NB4 (cell line): ENCODE results near the gene PMF1.

ENCODE experiments used
- MYC ChIP-seq: IDR thresholded peaks from 2 replicates; pipeline ENCODE4 v1.6.1; 2011; ENCODE audit warnings: low read depth, low read length
- POLR2A ChIP-seq: IDR thresholded peaks from 2 replicates; pipeline ENCODE4 v1.6.1; 2011; ENCODE audit warnings: mild to moderate bottlenecking; ENCODE audit not compliant: insufficient read length; ENCODE audit errors: extremely low read depth
- TF ChIP-seq, protein P1 (sequence below): IDR thresholded peaks from one replicate; pipeline ENCODE4 v1.5.1; 2012; ENCODE audit warnings: low read depth, low read length
- TF ChIP-seq, protein P2 (sequence below): IDR thresholded peaks from 2 replicates; pipeline ENCODE4 v1.6.1; 2011; ENCODE audit warnings: low read depth, low read length

DNA sequence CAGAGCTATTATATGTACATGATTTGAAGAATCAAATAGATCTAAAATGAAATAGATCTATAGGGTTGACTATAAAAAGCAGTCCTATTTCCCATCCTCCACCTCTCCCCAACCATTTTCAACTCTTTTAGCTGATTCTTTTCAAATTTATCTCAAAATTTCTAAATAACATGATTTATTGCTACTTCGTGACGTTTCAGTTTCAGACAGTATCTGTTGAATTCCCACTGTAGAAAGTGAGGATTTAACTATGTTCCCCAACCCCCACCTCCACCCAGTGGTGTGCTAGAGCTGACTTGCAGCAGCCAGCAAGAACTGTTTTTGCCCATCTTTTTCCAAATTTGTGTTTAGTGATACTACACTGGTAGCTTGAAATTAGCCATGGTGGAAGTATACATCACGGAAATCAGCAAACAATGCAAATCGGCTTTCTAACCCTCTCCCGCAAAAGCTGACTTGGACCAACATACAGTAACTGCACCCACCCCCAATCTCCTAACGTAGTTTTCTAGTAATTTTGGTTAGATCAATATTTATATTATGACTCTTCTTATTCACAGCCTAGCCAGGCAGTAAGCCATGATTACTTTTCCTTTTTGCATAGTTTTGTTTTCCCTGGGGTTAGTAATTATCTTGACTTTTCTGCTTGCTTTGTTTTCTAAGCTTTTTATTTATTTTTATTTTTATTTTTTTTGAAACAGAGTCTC lies 48.5 kb upstream of the PMF1 start:
- TF ChIP-seq, protein P1, sequence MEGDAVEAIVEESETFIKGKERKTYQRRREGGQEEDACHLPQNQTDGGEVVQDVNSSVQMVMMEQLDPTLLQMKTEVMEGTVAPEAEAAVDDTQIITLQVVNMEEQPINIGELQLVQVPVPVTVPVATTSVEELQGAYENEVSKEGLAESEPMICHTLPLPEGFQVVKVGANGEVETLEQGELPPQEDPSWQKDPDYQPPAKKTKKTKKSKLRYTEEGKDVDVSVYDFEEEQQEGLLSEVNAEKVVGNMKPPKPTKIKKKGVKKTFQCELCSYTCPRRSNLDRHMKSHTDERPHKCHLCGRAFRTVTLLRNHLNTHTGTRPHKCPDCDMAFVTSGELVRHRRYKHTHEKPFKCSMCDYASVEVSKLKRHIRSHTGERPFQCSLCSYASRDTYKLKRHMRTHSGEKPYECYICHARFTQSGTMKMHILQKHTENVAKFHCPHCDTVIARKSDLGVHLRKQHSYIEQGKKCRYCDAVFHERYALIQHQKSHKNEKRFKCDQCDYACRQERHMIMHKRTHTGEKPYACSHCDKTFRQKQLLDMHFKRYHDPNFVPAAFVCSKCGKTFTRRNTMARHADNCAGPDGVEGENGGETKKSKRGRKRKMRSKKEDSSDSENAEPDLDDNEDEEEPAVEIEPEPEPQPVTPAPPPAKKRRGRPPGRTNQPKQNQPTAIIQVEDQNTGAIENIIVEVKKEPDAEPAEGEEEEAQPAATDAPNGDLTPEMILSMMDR, result no peak
- TF ChIP-seq POLR2A (no peak), MYC (no peak)
- TF ChIP-seq, protein P2, sequence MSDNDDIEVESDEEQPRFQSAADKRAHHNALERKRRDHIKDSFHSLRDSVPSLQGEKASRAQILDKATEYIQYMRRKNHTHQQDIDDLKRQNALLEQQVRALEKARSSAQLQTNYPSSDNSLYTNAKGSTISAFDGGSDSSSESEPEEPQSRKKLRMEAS, result no peak
